Myocyte (in vitro differentiated cells): ENCODE data around the gene BBS9. TPM values are rescaled to one million over a fixed set of nuclear protein-coding genes. Genes with fewer than 3 reads are reported as not detected.

Experiments
- DNase-seq: peaks from one replicate; pipeline ENCODE4 v3.0.0-alpha.2; 2012; ENCODE audit warnings: low read depth
- total RNA-seq: library from RNA; depleted of rRNA; stranded (reverse); fragments of >200 nt; gene quantifications from 2 replicates; pipeline ENCODE4 v1.2.3, GENCODE V29; 2014

The BBS9 gene
- total RNA-seq, 1 donor from 2014 or later: 16.2 TPM

- no peak for DNase-seq
Observed at GRCh38 chr7:33354201-33354600, 224.8 kb downstream of the BBS9 start.

DNA sequence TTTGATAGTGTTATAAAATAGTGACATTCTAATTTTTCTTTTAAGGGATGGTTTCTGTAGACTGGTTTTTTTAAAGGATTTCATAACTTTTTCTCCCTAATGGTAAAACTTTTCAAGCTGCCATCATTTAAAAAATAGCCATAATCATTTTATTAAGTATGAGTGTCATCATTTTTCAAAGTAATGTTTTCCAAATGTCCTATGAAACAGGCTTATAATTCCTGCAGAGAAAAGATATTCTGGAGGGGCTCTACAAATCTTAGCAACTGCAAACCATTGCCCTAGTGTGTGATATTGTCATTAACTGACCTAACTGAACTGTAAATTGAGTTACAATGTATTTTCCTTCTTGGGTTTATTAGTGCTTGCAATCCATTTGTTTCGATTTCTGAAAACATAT is 226.0 kb downstream of the BBS9 start:
- DNase-seq: no peak

DNA sequence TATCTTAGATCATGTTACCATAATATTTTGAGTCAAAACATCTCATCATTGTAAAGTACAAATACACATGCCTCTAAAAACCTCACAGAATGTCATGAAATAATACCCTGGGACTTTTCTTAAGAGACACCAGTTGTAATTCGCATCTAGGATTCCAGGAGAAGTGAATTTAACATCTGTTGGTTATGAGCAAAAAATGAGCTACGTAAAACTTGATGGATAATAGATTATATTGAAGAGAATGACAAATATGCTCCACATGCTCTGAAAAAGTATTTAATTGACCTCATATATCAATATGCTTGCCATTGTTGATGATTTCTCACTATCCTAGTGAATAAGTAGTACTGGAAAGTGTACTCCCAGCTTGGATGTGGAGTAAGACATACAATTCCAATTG is 227.0 kb downstream of the BBS9 start:
- no peak for DNase-seq

GRCh38 chr7:33357846-33358245 is 228.5 kb downstream of the BBS9 start:
- DNase-seq: no peak

DNA sequence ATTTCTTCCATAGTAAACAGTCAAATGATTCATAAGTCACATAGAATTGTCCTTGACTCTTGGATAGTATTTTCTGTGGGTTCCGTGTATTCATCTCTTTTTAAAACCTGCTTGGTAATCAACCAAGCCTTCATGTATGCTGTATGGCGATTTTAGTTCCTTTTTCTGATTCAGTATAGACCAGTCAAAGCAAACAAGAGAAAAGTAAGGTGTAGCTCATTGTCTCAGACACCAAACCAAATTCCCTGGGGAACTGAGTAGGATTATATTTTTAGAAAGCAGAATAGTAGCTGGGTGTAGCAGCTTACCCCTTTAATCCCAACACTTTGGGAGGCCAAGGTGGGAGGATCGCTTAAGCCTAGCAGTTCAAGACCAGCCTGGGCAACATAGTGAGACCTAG is 240.5 kb downstream of the BBS9 start:
- peak; percentile 30 for DNase-seq

DNA sequence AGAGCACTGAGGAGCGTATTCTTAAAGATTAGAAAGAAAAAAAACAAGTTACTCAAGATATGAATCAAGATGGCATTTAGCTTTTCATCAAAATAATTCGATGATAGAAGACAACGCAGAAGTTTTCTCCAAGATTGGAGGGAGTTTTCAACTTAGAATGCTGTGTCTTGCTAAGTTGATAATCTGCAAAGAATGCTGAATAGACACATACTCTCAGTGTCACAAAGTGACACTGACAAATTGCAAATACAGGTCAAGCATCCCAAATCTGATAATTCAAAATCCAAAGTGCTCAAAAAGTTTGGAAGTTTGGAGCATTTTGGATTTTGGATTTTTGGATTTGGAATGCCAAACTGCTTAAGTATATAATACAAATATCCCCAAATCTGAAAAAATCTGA is 243.8 kb downstream of the BBS9 start:
- DNase-seq: no peak

DNA sequence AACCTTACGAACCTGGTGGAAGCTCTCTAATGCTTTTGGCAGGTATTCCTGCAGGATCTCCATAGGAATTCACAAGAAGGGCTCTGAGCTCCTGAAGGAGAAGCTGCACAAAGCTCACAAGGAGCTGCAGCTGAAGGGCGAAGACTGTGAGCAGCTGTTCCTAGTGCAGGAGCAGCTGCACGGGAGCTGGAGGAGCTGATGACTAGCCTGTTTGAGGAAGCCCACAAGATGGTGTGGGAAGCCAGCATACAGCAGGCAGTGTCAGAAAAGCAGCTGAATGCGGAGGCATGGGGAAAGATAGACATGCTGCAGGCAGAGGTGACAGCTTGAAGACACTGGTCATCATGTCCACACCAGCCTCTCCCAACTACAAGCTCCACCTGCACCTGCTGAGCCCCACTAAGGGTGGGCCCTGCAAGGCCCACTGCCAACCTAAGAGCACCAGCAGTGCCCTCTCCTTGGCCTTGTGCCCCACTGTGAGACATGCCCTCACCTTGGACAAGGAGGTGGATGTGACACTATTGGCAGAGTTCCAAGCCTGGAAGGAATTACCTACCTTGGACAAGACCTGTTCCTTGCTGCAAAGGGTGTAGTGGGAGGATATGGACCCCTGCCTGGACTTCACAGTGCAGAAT is 250.6 kb downstream of the BBS9 start:
- peak; percentile 92 for DNase-seq

- DNase-seq: peak; percentile 34
Observed at GRCh38 chr7:33388332-33388731, 259.0 kb downstream of the BBS9 start.

GRCh38 chr7:33392148-33392547 is 262.8 kb downstream of the BBS9 start:
- DNase-seq: no peak

- DNase-seq: no peak
Observed at GRCh38 chr7:33393770-33394169, 264.4 kb downstream of the BBS9 start.

GRCh38 chr7:33395340-33395739 is 266.0 kb downstream of the BBS9 start:
- peak; percentile 17 for DNase-seq

- DNase-seq: no peak
Observed at GRCh38 chr7:33399528-33400213, 270.3 kb downstream of the BBS9 start.

DNA sequence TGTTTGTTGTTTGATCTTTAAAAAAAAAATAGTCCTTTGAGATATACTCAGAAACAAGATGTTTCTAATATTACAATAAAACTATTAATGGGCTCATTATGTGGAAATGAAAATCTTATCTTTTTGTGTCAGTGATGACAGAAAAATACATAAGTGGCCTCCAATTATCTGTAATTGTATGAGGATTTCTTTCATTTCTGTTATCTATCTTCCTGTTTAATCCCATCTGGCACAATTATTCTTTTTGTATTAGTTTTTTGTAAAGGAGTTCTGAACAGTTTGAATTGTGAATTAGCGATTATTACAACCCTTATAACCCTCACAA is 270.8 kb downstream of the BBS9 start:
- DNase-seq: no peak

- no peak for DNase-seq
Observed at GRCh38 chr7:33410266-33410665, 280.9 kb downstream of the BBS9 start.

GRCh38 chr7:33411020-33411419 is 281.7 kb downstream of the BBS9 start:
- DNase-seq: no peak

DNA sequence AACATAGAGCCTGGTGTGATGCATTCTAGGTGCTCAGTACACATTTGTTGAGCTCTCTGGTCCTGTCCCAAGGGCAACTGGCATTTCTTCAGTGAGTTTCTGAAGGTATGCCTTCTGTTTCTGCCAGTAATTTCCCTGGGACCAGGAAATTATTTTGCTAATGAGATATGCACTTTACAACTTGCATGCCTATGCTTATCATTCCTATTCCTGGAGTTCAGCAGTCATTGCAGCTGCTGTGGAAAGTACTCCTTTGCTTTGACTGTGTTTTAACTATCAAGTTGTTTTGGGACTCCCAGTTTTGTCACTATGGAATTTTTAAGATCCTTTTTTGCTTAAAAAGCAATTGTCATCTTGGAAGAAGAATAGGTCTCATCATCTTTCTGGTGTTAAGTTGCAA is 283.0 kb downstream of the BBS9 start:
- DNase-seq: peak; percentile 60

- peak; percentile 95 for DNase-seq
Observed at GRCh38 chr7:33418251-33418701, 288.9 kb downstream of the BBS9 start.

DNA sequence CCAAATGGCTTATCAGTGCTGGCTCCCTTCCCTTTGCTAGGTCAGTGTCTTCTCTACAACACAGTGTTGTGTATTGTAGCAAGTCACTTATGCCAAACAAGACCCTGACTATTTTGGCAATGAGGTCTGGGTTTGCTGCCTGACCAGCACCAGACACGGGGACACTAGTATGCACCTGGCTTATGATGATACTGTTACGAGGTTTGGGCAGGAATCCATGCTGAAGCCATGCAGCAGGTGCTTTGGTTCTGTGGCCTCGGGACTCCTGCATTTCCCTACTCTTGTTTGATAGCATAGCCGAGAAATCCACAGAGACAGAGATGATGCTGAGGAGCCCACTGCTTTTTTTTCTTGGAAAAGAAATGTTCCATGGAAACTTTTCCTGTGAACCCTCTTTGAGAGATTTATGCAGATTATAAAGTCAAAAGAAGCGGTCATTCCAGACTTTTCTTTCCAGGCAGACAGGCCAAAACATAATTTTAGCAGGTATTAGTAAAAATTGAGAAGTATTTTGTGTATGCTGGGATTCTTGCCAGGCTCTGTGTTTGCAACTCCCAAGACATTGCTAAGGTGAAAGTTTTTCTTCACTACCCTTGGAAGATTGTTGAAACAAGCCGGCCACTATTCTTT is 291.1 kb downstream of the BBS9 start:
- peak; percentile 95 for DNase-seq

GRCh38 chr7:33421429-33421828 is 292.1 kb downstream of the BBS9 start:
- DNase-seq: peak; percentile 11

DNA sequence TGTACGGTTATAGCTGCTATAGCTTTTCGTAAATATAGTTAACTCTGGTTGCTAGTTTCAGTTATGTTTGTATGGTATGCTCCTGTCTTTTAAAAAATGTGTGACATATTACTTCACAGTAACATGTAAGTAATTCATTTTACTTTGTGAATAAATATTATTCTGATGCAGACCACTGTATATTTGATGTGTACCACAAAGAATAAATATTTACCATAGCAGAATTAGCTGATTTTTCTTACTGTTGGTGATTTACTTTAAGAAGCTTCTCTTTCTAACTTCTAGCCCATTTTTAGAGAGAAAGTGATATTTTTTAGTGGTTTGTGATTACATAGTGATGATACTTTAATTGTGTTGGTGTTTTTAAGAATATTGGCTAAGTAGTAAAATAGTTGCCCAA is 292.8 kb downstream of the BBS9 start:
- DNase-seq: no peak

- DNase-seq: no peak
Observed at GRCh38 chr7:33422825-33423645, 293.7 kb downstream of the BBS9 start.

DNA sequence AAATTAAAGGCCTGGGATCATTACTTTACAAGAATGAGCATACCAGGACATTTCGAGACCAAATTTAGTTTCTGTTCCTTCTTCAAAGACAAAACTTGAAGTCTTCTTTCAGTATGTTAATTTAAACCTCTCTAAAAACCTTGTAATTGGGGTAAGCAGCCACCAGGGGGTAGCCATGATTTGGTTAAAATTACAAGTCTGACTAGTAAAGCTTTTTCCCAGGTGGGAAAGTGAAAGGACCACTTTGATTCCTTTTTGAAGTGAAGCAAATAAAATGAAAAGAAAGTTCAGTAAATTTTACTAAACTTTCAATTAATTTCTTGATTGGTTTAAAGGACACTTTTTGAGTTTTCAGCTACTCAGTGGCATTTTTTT is 294.3 kb downstream of the BBS9 start:
- DNase-seq: peak; percentile 40
